Colon (tissue), 2 donors: ENCODE data around the gene SLC4A8.

Experiments
- FAIRE-seq: peaks from 2 replicates; lab custom pipeline; 2012; peaks lifted over from hg19 to GRCh38; lab: Jason Lieb, UNC
- donor health status: control.
- donor health status: control.

The SLC4A8 gene

DNA sequence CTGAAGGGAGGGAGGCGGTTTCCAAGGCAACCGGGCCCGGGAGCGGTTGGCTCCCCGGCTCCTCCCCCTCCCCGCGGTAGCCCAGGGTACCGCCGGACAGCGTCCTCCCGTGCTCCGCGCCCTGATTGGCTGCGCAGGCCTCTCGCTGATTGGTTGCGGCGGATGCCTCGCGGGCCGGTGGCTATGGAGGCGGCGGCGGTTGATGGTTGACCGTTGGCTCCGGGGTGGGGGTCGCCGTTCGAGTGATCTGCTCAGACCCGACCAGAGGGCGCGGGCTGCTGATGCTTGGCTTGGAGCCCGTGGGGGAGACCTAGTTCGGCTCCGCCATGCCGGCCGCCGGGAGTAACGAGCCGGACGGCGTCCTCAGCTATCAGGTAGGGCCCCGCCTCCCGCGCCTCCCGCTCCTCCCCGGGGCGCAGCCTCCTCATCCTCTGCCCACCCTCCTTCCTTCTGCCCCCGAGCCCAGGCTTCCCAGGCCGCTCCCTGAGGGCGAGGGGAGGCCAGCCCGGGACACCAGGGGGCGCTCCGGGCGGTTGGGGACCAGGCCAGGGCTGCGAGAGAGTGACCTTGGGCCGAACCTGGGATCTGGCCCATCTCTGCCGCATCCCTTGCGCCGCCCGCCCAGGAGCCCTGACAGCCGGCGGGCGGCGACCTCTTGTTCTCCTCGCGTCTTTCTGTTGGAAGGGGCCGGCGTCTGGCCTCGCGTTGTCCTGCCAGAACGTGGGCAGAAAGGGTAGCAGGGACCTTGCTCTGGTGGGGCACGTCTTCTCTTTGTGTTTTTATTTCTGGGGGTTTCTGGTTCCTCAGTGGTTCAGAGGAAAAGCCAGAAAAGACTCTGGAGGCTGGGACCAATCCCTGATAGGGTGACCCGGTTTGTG, at the start of gene SLC4A8:
Gene SLC4A8 (plus strand): TSS at position 170 of the 878 bp plus-strand sequence. CDS start 157 bp downstream, at position 327.
- FAIRE-seq = no peak

- FAIRE-seq = no peak
Measured at GRCh38 chr12:51374856-51375255, 49.8 kb upstream of the SLC4A8 start.

- FAIRE-seq = no peak
Measured at GRCh38 chr12:51377099-51377984, 47.3 kb upstream of the SLC4A8 start.

- no peak for FAIRE-seq
Measured at GRCh38 chr12:51378749-51379148, 45.9 kb upstream of the SLC4A8 start.

DNA sequence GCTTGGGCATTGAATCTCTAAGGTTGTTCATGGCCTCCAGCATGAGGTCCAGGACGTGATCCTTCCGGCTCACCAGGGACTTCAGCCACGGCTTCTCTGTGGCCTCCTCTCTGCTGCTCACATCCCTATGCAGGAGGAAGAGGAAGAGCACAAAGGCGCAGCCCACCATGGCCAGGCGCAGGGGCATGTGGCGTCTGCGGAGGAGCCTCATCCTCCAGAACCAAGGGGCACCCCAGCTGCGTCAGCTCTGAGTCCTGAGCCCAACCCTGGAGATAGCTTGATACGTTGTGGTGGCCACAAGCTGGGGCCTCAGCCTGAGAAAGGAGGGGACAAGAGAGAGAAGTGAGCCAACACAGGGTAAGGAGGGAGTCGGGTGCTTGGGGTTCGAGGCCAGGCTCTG, 45.1 kb upstream of the SLC4A8 start:
- no peak for FAIRE-seq

DNA sequence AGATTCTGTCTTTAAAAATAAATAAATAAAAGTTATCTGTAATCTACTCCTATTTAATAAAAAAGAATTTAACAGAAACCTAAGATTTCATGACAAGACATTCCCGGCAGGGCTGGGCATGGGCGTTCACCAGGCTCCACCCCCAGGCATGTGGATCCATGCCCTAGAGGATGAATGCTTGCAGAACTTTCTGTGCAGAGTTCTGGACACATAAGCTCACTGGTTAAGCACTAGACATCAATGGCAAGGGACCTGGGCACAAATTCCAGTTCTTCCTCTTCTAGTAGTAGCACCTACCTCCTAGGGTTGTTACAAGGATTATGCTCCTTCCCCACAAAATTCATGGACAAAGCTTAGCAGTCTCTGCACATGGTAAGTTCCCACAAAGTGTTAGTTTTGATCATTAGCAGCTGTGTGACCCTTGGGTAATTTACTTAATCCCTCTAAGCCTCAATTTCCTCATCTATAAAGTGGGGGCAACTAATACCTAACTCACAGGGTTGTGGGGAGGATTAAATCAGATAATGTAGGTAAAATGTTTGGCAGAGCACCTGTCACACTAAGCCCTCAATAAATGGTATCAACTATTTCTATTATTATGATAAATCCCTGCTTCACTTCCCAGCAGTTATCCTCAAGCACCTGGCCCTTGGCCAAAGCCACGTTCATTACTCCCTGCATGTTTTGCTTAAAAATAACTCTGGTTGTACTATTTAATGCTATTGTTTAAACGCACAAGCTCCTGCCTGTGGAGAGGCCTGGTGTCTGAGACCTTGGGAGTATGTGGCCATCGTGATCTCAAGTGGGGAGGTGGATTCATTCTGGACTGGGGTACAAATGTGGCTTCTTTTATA, 43.2 kb upstream of the SLC4A8 start:
- no peak for FAIRE-seq

GRCh38 chr12:51382173-51382572, 42.5 kb upstream of the SLC4A8 start:
- no peak for FAIRE-seq

DNA sequence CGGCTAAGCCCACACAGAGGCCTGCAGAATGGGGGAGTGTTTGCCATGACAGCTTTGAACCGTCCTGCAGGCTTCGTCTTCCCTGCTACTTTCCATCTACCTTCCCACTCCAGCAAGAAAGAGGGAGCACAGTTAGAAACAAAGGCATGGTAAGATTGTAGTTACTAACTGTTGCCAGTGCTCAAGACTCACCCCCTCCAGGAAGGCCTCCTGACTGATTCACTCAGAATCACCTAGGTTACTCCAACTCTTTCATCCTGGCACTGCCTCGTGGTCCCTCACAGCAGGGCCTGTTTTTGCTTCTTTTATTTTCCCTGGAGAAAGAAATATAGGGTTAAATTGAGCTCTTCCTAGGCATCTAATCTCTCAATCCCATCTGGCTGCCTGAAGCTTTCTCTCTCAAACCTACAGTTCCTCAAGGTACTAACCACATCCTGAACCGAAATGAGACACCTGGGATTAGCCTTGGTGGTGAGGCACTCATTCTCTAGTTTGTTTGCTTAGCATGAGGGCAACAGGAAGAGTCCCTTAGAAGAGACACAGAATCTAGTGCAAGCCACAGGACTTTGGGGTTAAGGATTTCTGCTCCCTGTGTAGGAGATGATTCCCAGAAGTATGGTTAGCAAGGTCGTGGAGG, 41.2 kb upstream of the SLC4A8 start:
- no peak for FAIRE-seq

DNA sequence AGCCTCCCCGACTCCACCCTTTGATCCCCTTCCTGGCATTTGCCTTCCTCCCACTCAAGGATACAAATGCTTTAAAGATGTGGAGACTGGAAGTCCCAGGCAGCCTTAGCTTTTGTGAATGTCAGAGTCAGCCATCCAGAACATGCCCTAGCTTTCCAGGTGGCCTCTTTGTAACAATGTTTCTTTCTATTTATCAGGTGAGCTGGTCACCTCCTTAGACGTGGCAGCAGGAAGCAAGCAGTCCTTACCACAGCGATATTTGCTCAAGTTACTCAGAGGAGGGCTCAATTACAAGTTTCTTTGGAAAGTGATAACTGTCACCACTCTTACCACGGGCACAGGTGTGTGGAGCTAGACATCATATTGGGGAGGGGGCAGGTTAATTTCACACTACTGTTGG, 38.3 kb upstream of the SLC4A8 start:
- no peak for FAIRE-seq

GRCh38 chr12:51388069-51388799, 36.4 kb upstream of the SLC4A8 start:
- no peak for FAIRE-seq

DNA sequence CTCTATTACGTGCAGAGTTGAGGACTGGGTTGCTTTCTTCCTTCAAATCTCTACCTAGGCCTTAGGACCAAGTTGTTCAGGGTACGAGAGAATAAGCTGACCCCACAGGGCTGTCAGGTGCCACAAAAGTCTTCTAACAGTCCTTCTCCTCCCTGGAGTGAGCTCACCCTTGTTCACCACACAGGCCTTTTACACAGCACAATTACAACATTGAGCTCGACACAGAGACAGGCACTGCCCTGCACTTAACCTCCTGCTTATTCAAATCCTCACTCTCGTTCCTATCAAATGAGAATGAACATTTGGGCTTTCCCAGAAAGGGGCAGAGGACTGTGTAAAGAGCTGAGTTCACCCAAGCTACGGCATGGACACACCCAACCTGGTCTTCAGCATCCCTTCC, 35.8 kb upstream of the SLC4A8 start:
- FAIRE-seq = no peak

- no peak for FAIRE-seq
Measured at GRCh38 chr12:51389302-51389999, 35.2 kb upstream of the SLC4A8 start.

GRCh38 chr12:51390457-51390856, 34.2 kb upstream of the SLC4A8 start:
- FAIRE-seq = no peak

DNA sequence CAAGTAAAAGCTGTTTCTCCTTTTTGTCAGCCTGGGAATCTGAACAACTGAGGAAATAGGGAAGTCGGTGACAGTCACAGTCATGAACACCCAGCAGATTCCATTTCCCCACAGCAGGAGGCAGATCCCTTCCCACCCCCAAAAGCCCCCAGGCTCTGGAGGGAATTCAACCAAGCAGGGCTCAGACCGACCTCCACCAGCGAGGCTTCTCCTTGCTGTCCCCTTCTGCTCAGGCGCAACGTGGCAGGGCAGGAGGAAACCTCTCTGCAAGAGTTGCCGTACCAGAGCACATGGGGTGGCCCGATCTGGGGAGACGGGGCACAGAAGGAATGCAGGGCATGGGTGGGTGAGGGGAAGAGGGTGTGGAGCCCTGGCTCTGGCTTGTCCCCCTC, 33.7 kb upstream of the SLC4A8 start:
- no peak for FAIRE-seq

DNA sequence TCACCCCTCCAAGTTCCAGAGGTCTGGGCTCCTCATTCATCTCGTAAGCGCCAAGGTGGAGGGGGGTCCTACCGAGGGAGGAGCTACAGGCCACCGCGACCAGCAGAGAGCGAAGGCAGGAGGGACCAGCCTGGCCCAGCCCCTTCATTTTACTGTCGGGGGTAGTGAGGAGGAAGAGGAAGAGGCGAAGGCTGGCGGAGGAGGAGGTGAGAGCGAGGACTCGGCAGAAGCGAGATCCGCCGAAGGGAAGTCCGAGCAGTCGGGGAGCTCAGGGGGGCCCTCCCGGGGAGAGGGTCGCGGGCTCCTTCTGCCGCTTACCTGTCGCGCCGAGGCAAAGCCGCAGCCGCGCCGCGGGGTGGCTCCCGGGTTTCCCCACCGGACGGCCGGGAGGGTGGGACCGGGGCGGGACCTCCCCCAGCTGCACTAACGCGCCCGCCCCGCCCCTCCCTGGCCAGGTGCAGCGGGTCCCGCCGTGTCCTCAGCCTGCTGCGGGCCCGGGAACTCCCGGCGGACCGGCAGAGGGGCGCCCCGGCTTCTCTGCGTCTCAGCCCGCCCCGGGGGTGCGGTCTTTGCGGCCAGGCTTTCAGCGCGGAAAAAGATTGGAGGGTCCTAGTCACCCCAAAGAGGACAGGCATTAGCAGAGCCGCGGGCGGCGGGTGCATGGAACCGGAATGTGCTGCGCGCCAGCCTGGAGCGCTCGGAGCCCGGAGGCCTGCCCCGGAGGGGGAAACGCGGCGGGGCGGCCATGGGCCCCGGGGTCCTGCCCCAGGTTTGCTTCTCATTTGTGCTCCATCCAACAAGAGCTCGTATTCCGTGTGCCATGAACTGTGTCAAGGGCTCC, 33.1 kb upstream of the SLC4A8 start, which contains the start of gene GALNT6:
Gene GALNT6 (minus strand): TSS at position 124 of the 841 bp plus-strand sequence. CDS start 11,625 bp downstream, outside the sequence.
- FAIRE-seq = no peak

GRCh38 chr12:51392556-51393237, 31.9 kb upstream of the SLC4A8 start:
- no peak for FAIRE-seq

GRCh38 chr12:51393676-51394545, 30.7 kb upstream of the SLC4A8 start:
- FAIRE-seq = no peak
